Natural killer cell treated with Interleukin-12 subunit alpha and Interleukin-12 subunit beta and Interleukin-15 and Interleukin-18, amount 100 ng/mL, for 72 hours (primary cell): Measurements from ENCODE around the gene RAB3A. TPM values are rescaled to one million over a fixed set of nuclear protein-coding genes. Genes with fewer than 3 reads are reported as not detected.
"Not testable (repeated sequence)": the region's sequence is repeated elsewhere in the genome, so short reads cannot be mapped to it uniquely, and the experiment has no call there.

Source experiments
- ATAC-seq, 2 donors: fragments of 150-1000 bp; cut with Tn5 transposase in 1 of 2; sonication (Bioruptor Pico), chemical (Tn5 transposase) in 1 of 2; 2 replicates each; pipeline ENCODE4 v1.10.0; 2021
- DNase-seq: peaks from one replicate; pipeline ENCODE4 v3.0.0; 2022; ENCODE audit warnings: low spot score
- H3K27ac Mint-ChIP-seq, 2 donors: 1 replicate in 1 of 2; 2 replicates in 1 of 2; pipeline ENCODE4 v1.8.0; 2022; ENCODE audit warnings: mixed read lengths in 2 of 2, mild to moderate bottlenecking in 1 of 2, moderate library complexity in 1 of 2
- H3K27me3 Mint-ChIP-seq, 2 donors: 1 replicate in 1 of 2; 2 replicates in 1 of 2; pipeline ENCODE4 v1.8.0; 2022; ENCODE audit warnings: mixed read lengths in 2 of 2
- H3K36me3 Mint-ChIP-seq: one replicate; pipeline ENCODE4 v1.8.0; 2022; ENCODE audit warnings: mixed read lengths
- H3K4me1 Mint-ChIP-seq, 2 donors: 1 replicate in 1 of 2; 2 replicates in 1 of 2; pipeline ENCODE4 v1.8.0; 2022; ENCODE audit warnings: low read depth in 2 of 2, mixed read lengths in 2 of 2, mild to moderate bottlenecking in 1 of 2
- H3K4me3 Mint-ChIP-seq: one replicate; pipeline ENCODE4 v1.8.0; 2022; ENCODE audit warnings: mixed read lengths
- H3K9me3 Mint-ChIP-seq: 2 replicates; pipeline ENCODE4 v1.8.0; 2022; ENCODE audit warnings: mixed read lengths
- total RNA-seq, 2 donors: library from RNA; stranded (reverse); gene quantifications; one replicate each; pipeline ENCODE4 v1.2.3, GENCODE V29; 2022

The RAB3A gene
- total RNA-seq, 2 donors from 2014 or later: 3.9 to 5.1 TPM

- Mint-ChIP-seq H3K4me1 (peaks cover 5 to 9% of the 10 kb centered on the region in 2 donors), H3K9me3 (no peaks in the 10 kb centered on the region), H3K4me3 (no peak overlapping the region), H3K36me3 (no peaks in the 10 kb centered on the region), H3K27ac (no peak overlapping the region), H3K27me3 (peaks cover 14% of the 10 kb centered on the region in 2 donors)
- ATAC-seq (no peak), DNase-seq (no peak)
Measured at GRCh38 chr19:18218159-18218558, 14.3 kb upstream of the RAB3A start.

- no peaks in the 10 kb centered on the region for H3K9me3 Mint-ChIP-seq
- no peak overlapping the region for H3K27ac Mint-ChIP-seq
- DNase-seq (no peak), ATAC-seq (no peak)
- H3K27me3 Mint-ChIP-seq: peaks cover 14% of the 10 kb centered on the region in 2 donors
- no peaks in the 10 kb centered on the region for H3K36me3 Mint-ChIP-seq
- H3K4me3 Mint-ChIP-seq: no peak overlapping the region
- H3K4me1 Mint-ChIP-seq: peaks cover 5 to 9% of the 10 kb centered on the region in 2 donors
Measured at GRCh38 chr19:18216789-18217188, 12.9 kb upstream of the RAB3A start.

- no peaks in the 10 kb centered on the region for H3K36me3 Mint-ChIP-seq
- peaks cover 8 to 12% of the 10 kb centered on the region in 2 donors for H3K27me3 Mint-ChIP-seq
Measured at GRCh38 chr19:18214779-18215433, 11.1 kb upstream of the RAB3A start.

GRCh38 chr19:18211683-18212082 is 7.8 kb upstream of the RAB3A start:
- H3K4me1 Mint-ChIP-seq: peaks cover 0 to 3% of the 10 kb centered on the region in 2 donors
- ATAC-seq: no peak
- H3K27ac Mint-ChIP-seq: peak overlapping the region; percentile 11 to 68
- H3K9me3 Mint-ChIP-seq: no peaks in the 10 kb centered on the region
- peaks cover 5 to 16% of the 10 kb centered on the region in 2 donors for H3K27me3 Mint-ChIP-seq
- no peak overlapping the region for H3K4me3 Mint-ChIP-seq
- DNase-seq: no peak
- no peaks in the 10 kb centered on the region for H3K36me3 Mint-ChIP-seq

More at GRCh38 chr19:18214779-18215433, 11.1 kb upstream of the RAB3A start:
- ATAC-seq (no peak), DNase-seq (no peak)
- no peak overlapping the region for H3K27ac Mint-ChIP-seq
- no peaks in the 10 kb centered on the region for H3K9me3 Mint-ChIP-seq
- peaks cover 3 to 5% of the 10 kb centered on the region in 2 donors for H3K4me1 Mint-ChIP-seq
- no peak overlapping the region for H3K4me3 Mint-ChIP-seq

- H3K4me3 Mint-ChIP-seq, H3K9me3 Mint-ChIP-seq, DNase-seq, H3K36me3 Mint-ChIP-seq, H3K4me1 Mint-ChIP-seq, ATAC-seq, H3K27ac Mint-ChIP-seq: not testable (repeated sequence)
- peaks cover 5 to 12% of the 10 kb centered on the region in 2 donors for H3K27me3 Mint-ChIP-seq
Measured at GRCh38 chr19:18209912-18210311, 6.1 kb upstream of the RAB3A start.

- DNase-seq: no peak
- H3K4me3 Mint-ChIP-seq: no peak overlapping the region
- peaks cover 5 to 12% of the 10 kb centered on the region in 2 donors for H3K27me3 Mint-ChIP-seq
- H3K9me3 Mint-ChIP-seq: no peaks in the 10 kb centered on the region
- H3K36me3 Mint-ChIP-seq: no peaks in the 10 kb centered on the region
- H3K4me1 Mint-ChIP-seq: peaks cover 5 to 7% of the 10 kb centered on the region in 2 donors
- no peak overlapping the region for H3K27ac Mint-ChIP-seq
- ATAC-seq: no peak
Measured at GRCh38 chr19:18208098-18208951, 4.5 kb upstream of the RAB3A start.

- Mint-ChIP-seq H3K4me1 (peaks cover 16 to 22% of the 10 kb centered on the region in 2 donors), H3K4me3 (no peak overlapping the region), H3K36me3 (no peaks in the 10 kb centered on the region), H3K27ac (no peak overlapping the region), H3K27me3 (peaks cover 5 to 8% of the 10 kb centered on the region in 2 donors), H3K9me3 (no peaks in the 10 kb centered on the region)
- no peak for DNase-seq
- no peak for ATAC-seq
Measured at GRCh38 chr19:18206018-18206417, 2.2 kb upstream of the RAB3A start.

- peaks cover 16 to 22% of the 10 kb centered on the region in 2 donors for H3K4me1 Mint-ChIP-seq
- peak overlapping the region in 1 of 2 donors; percentile 97 for H3K27ac Mint-ChIP-seq
- no peaks in the 10 kb centered on the region for H3K36me3 Mint-ChIP-seq
- no peak for ATAC-seq
- DNase-seq: no peak
- peaks cover 5 to 7% of the 10 kb centered on the region in 2 donors for H3K27me3 Mint-ChIP-seq
- peak overlapping the region; percentile 84 for H3K4me3 Mint-ChIP-seq
- no peaks in the 10 kb centered on the region for H3K9me3 Mint-ChIP-seq
Measured at GRCh38 chr19:18205200-18205892, 1.5 kb upstream of the RAB3A start.

- ATAC-seq (no peak), DNase-seq (no peak)
- Mint-ChIP-seq H3K36me3 (no peaks in the 10 kb centered on the region), H3K9me3 (no peaks in the 10 kb centered on the region), H3K27ac (peak overlapping the region; percentile 61 to 97), H3K4me1 (peaks cover 16 to 22% of the 10 kb centered on the region in 2 donors), H3K4me3 (peak overlapping the region; percentile 84), H3K27me3 (peaks cover 0 to 7% of the 10 kb centered on the region in 2 donors)
Measured at GRCh38 chr19:18204394-18205199, 755 bp upstream of the RAB3A start.

- peak overlapping the region in 1 of 2 donors; percentile 97 for H3K27ac Mint-ChIP-seq
- peaks cover 0 to 3% of the 10 kb centered on the region in 2 donors for H3K27me3 Mint-ChIP-seq
- H3K4me1 Mint-ChIP-seq: peaks cover 16 to 22% of the 10 kb centered on the region in 2 donors
- no peak for ATAC-seq
- no peaks in the 10 kb centered on the region for H3K9me3 Mint-ChIP-seq
- peak; percentile 69 for DNase-seq
- no peaks in the 10 kb centered on the region for H3K36me3 Mint-ChIP-seq
- H3K4me3 Mint-ChIP-seq: peak overlapping the region; percentile 84
Measured at GRCh38 chr19:18203408-18203862, 407 bp downstream of the RAB3A start.

- ATAC-seq (no peak), DNase-seq (no peak)
- Mint-ChIP-seq H3K4me3 (peak overlapping the region; percentile 84), H3K27me3 (peaks cover 0 to 2% of the 10 kb centered on the region in 2 donors), H3K9me3 (no peaks in the 10 kb centered on the region), H3K27ac (no peak overlapping the region), H3K36me3 (no peaks in the 10 kb centered on the region), H3K4me1 (peaks cover 19 to 22% of the 10 kb centered on the region in 2 donors)
Measured at GRCh38 chr19:18202778-18203407, 949 bp downstream of the RAB3A start.

- no peak overlapping the region for H3K27ac Mint-ChIP-seq
- no peaks in the 10 kb centered on the region for H3K9me3 Mint-ChIP-seq
- peak overlapping the region; percentile 44 for H3K4me3 Mint-ChIP-seq
- no peak for DNase-seq
- no peak for ATAC-seq
- no peaks in the 10 kb centered on the region for H3K36me3 Mint-ChIP-seq
- H3K4me1 Mint-ChIP-seq: peaks cover 20 to 22% of the 10 kb centered on the region in 2 donors
- peaks cover 0 to 2% of the 10 kb centered on the region in 2 donors for H3K27me3 Mint-ChIP-seq
Measured at GRCh38 chr19:18202397-18202777, 1.5 kb downstream of the RAB3A start.
